PC-3 (cell line): ENCODE results near the gene C6orf47. TPM values are rescaled to one million over a fixed set of nuclear protein-coding genes. Genes with fewer than 3 reads are reported as not detected.

Experiments used
- ATAC-seq: fragments of 200-7000 bp; cut with Tn5 transposase; 2 replicates; pipeline ENCODE4 v1.9.1; 2020; ENCODE audit warnings: mild to moderate bottlenecking, moderate library complexity
- BruUV-seq: library from RNA; stranded (reverse); fragments of 400-500 nt; replicated peaks from 2 replicates; lab custom pipeline; 2021; lab: Mats Ljungman, UMichigan
- CTCF ChIA-PET: fragments of 300-600 bp; sonication (Branson Sonifier 250); formaldehyde crosslinking; loops from one replicate; lab custom pipeline; 2022; ENCODE audit warnings: antibody characterized with exemption; lab: Charles Lee
- POLR2A ChIA-PET: fragments of 300-600 bp; sonication (Branson Sonifier 250); formaldehyde crosslinking; loops from one replicate; lab custom pipeline; 2022; ENCODE audit warnings: antibody characterized with exemption; ENCODE audit not compliant: unreplicated experiment; lab: Charles Lee
- DNase-seq: peaks from one replicate; pipeline ENCODE4 v3.0.0-alpha.2; 2015
- H2AFZ ChIP-seq: fragments of 300-600 bp; sonication (generic); 2 replicates; pipeline ENCODE4 v1.6.0; 2016; ENCODE audit warnings: antibody characterized with exemption, low read length
- H3F3A ChIP-seq: fragments of 300-600 bp; sonication (generic); one replicate; pipeline ENCODE4 v1.6.0; 2017; ENCODE audit warnings: antibody characterized with exemption, low read length, control low read depth, mild to moderate bottlenecking; ENCODE audit not compliant: unreplicated experiment
- H3K27ac ChIP-seq: fragments of 300-600 bp; sonication (generic); 2 replicates; pipeline ENCODE4 v1.5.1; 2016; ENCODE audit warnings: mild to moderate bottlenecking, low read length
- H3K27me3 ChIP-seq: fragments of 300-600 bp; sonication (generic); 2 replicates; pipeline ENCODE4 v1.6.1; 2016; ENCODE audit warnings: low read length, mixed read lengths
- H3K36me3 ChIP-seq: fragments of 300-600 bp; sonication (generic); 2 replicates; pipeline ENCODE4 v1.6.1; 2016; ENCODE audit warnings: low read depth, mixed run types, low read length, mixed read lengths
- H3K4me1 ChIP-seq: fragments of 300-600 bp; sonication (generic); 2 replicates; pipeline ENCODE4 v1.5.1; 2016; ENCODE audit warnings: low read length; ENCODE audit not compliant: insufficient read depth
- H3K4me2 ChIP-seq: fragments of 300-600 bp; sonication (generic); 2 replicates; pipeline ENCODE4 v1.6.0; 2016; ENCODE audit warnings: low read length
- H3K4me3 ChIP-seq: fragments of 300-600 bp; sonication (generic); 2 replicates; pipeline ENCODE4 v1.5.1; 2016; ENCODE audit warnings: mild to moderate bottlenecking, low read length, mixed read lengths
- H3K79me2 ChIP-seq: fragments of 300-600 bp; sonication (generic); 2 replicates; pipeline ENCODE4 v1.6.1; 2017; ENCODE audit warnings: low read length, mixed read lengths
- H3K9ac ChIP-seq: fragments of 300-600 bp; sonication (generic); 2 replicates; pipeline ENCODE4 v1.6.0; 2016; ENCODE audit warnings: mild to moderate bottlenecking, low read length
- H3K9me2 ChIP-seq: fragments of 300-600 bp; sonication (generic); replicated peaks from 2 replicates; pipeline ENCODE4 v1.6.1; 2016; ENCODE audit warnings: mixed run types, low read length, mixed read lengths
- H3K9me3 ChIP-seq: fragments of 300-600 bp; sonication (generic); 2 replicates; pipeline ENCODE4 v1.6.1; 2016; ENCODE audit warnings: low read length, mixed read lengths
- H4K20me1 ChIP-seq: fragments of 300-600 bp; sonication (generic); 2 replicates; pipeline ENCODE4 v1.6.1; 2016; ENCODE audit warnings: low read length, mixed read lengths
- CTCF ChIP-seq: fragments of 300-600 bp; sonication (generic); conservative IDR thresholded peaks from 2 replicates; pipeline ENCODE4 v1.5.1; 2017; ENCODE audit warnings: antibody characterized with exemption, low read depth, mild to moderate bottlenecking, low read length
- EZH2 ChIP-seq: fragments of 300-600 bp; sonication (generic); IDR thresholded peaks from one replicate; pipeline ENCODE4 v1.6.1; 2017; ENCODE audit warnings: antibody characterized with exemption, mild to moderate bottlenecking, low read length; ENCODE audit not compliant: unreplicated experiment
- EZH2phosphoT487 ChIP-seq: fragments of 300-600 bp; sonication (generic); IDR thresholded peaks from 2 replicates; pipeline ENCODE4 v1.6.1; 2018; ENCODE audit warnings: mild to moderate bottlenecking, antibody characterized with exemption, low read length, borderline replicate concordance
- intact Hi-C: fragments of 100-400 bp; cut with micrococcal nuclease; formaldehyde crosslinking; loops from 2 replicates; pipeline ENCODE4 v1.9.0; 2023
- total RNA-seq: library from RNA; depleted of rRNA; stranded (reverse); fragments of >200 nt; gene quantifications from 2 replicates; pipeline ENCODE4 v1.2.3, GENCODE V29; 2014

C6orf47 gene
- total RNA-seq, 1 experiment from 2014 or later: 26.3 TPM

GRCh38 chr6:31662124-31662723, 1.6 kb upstream of the C6orf47 start:
- ATAC-seq (no peak), DNase-seq (no peak)
- no TSS peak for BruUV-seq
- H3K9me3 ChIP-seq: no peaks in the 10 kb centered on the region
- no peak for TF ChIP-seq EZH2
- TF ChIP-seq CTCF: no peak
- TF ChIP-seq EZH2phosphoT487: no peak
- no peak overlapping the region for H3K9ac ChIP-seq
- H4K20me1 ChIP-seq: peaks cover 4% of the 10 kb centered on the region; the same call in 1 of the 2 replicates
- H3F3A ChIP-seq: no peaks in the 10 kb centered on the region
- no peak overlapping the region for H3K4me2 ChIP-seq
- ChIA-PET POLR2A (no interaction called here), CTCF (no interaction called here)
- H3K27ac ChIP-seq: no peak overlapping the region
- no peaks in the 10 kb centered on the region for H3K9me2 ChIP-seq
- H3K27me3 ChIP-seq: no peaks in the 10 kb centered on the region
- H3K4me1 ChIP-seq: peaks cover 55% of the 10 kb centered on the region
- peaks cover 64% of the 10 kb centered on the region for H3K79me2 ChIP-seq
- peaks cover 5% of the 10 kb centered on the region for H3K36me3 ChIP-seq
- no peak overlapping the region for H2AFZ ChIP-seq
- no peak overlapping the region for H3K4me3 ChIP-seq
- intact Hi-C loops: no loop called here

- no peaks in the 10 kb centered on the region for H3K27me3 ChIP-seq
- H3K9ac ChIP-seq: peak overlapping the region; percentile 85
- H3K79me2 ChIP-seq: peaks cover 58% of the 10 kb centered on the region
- H3K36me3 ChIP-seq: peaks cover 5% of the 10 kb centered on the region
- H3F3A ChIP-seq: no peaks in the 10 kb centered on the region
- intact Hi-C loops: no loop called here
- H2AFZ ChIP-seq: peak overlapping the region; percentile 78; the same call in 1 of the 2 replicates
- H3K4me1 ChIP-seq: peaks cover 52% of the 10 kb centered on the region
- POLR2A ChIA-PET: interaction anchor here (0.7 kb wide), 1 partner anchor 157 kb away, joined by 7 read pairs; no protein-coding TSS in a partner anchor
- no TSS peak for BruUV-seq
- H3K9me3 ChIP-seq: no peaks in the 10 kb centered on the region
- peaks cover 4% of the 10 kb centered on the region; the same call in 1 of the 2 replicates for H4K20me1 ChIP-seq
- H3K9me2 ChIP-seq: no peaks in the 10 kb centered on the region
- peak overlapping the region; percentile 92 for H3K4me3 ChIP-seq
- CTCF ChIA-PET: interaction anchor here (0.6 kb wide), 1 partner anchor 1177 kb away, joined by 3 read pairs; the partner anchor contains the start of gene TAP2
- peak overlapping the region; percentile 99 for H3K4me2 ChIP-seq
- TF ChIP-seq EZH2 (no peak), EZH2phosphoT487 (no peak), CTCF (no peak)
- ATAC-seq: no peak
- DNase-seq: no peak
- H3K27ac ChIP-seq: no peak overlapping the region
Observed at GRCh38 chr6:31661262-31662123, 915 bp upstream of the C6orf47 start.
